Neuronal stem cell (in vitro differentiated cells): ENCODE results near the gene TOP1.

Experiments
- DNase-seq: peaks from one replicate; pipeline ENCODE4 v3.0.0-alpha.2; 2013; ENCODE audit warnings: low spot score
- H2AFZ ChIP-seq: one replicate; pipeline ENCODE4 v1.6.1; 2013; ENCODE audit warnings: mild to moderate bottlenecking, low read length, inconsistent platforms
- H2AK5ac ChIP-seq: 2 replicates; pipeline ENCODE4 v1.6.1; 2013; ENCODE audit warnings: low read depth, mild to moderate bottlenecking, inconsistent platforms, low read length, moderate library complexity, mixed read lengths
- H2BK120ac ChIP-seq: 2 replicates; pipeline ENCODE4 v1.6.1; 2013; ENCODE audit warnings: low read depth, mild to moderate bottlenecking, inconsistent platforms, low read length, moderate library complexity, mixed read lengths
- H2BK12ac ChIP-seq: one replicate; pipeline ENCODE4 v1.6.1; 2013; ENCODE audit warnings: low read length, inconsistent platforms
- H2BK15ac ChIP-seq: 2 replicates; pipeline ENCODE4 v1.6.1; 2013; ENCODE audit warnings: mild to moderate bottlenecking, low read length, inconsistent platforms, mixed read lengths
- H2BK5ac ChIP-seq: one replicate; pipeline ENCODE4 v1.6.1; 2013; ENCODE audit warnings: inconsistent platforms, mild to moderate bottlenecking, low read length, moderate library complexity
- H3K14ac ChIP-seq: one replicate; pipeline ENCODE4 v1.6.1; 2013; ENCODE audit warnings: low read length, inconsistent platforms
- H3K18ac ChIP-seq: 2 replicates; pipeline ENCODE4 v1.6.1; 2013; ENCODE audit warnings: low read length, inconsistent platforms
- H3K23ac ChIP-seq: 2 replicates; pipeline ENCODE4 v1.6.1; 2013; ENCODE audit warnings: low read depth, mild to moderate bottlenecking, mixed read lengths, low read length, inconsistent platforms; ENCODE audit not compliant: poor library complexity
- H3K27ac ChIP-seq: replicated peaks from 3 replicates; pipeline ENCODE4 v1.5.1; 2013; ENCODE audit warnings: low read length, inconsistent platforms
- H3K27me3 ChIP-seq, 3 experiments: 2 replicates each; pipeline ENCODE4 v1.6.1; 2013; ENCODE audit warnings: low read length in 3 of 3, mild to moderate bottlenecking in 2 of 3, inconsistent platforms in 1 of 3, low read depth in 1 of 3, mixed read lengths in 1 of 3, moderate library complexity in 1 of 3; ENCODE audit not compliant: control insufficient read depth in 3 of 3, insufficient read depth in 3 of 3
- H3K36me3 ChIP-seq, 2 donors: replicated peaks in 1 of 2; 2 replicates each; pipeline ENCODE4 v1.6.1; 2013; ENCODE audit warnings: low read length in 2 of 2; ENCODE audit not compliant: control insufficient read depth in 2 of 2, insufficient read depth in 2 of 2
- H3K4ac ChIP-seq: 2 replicates; pipeline ENCODE4 v1.6.1; 2013; ENCODE audit warnings: inconsistent platforms, mild to moderate bottlenecking, low read length, moderate library complexity
- H3K4me1 ChIP-seq, 2 donors: 1 replicate in 1 of 2; 2 replicates in 1 of 2; pipeline ENCODE4 v1.6.1; 2013; ENCODE audit warnings: low read length in 2 of 2, low read depth in 1 of 2; ENCODE audit not compliant: control insufficient read depth in 2 of 2, insufficient read depth in 1 of 2
- H3K4me2 ChIP-seq: one replicate; pipeline ENCODE4 v1.6.1; 2013; ENCODE audit warnings: mild to moderate bottlenecking, low read length, inconsistent platforms; ENCODE audit not compliant: insufficient read depth, poor library complexity, severe bottlenecking
- H3K4me3 ChIP-seq, 2 donors: 2 replicates each; pipeline ENCODE4 v1.5.1; 2013; ENCODE audit warnings: low read length in 2 of 2, mild to moderate bottlenecking in 2 of 2, inconsistent platforms in 1 of 2, moderate library complexity in 1 of 2
- H3K79me1 ChIP-seq: one replicate; pipeline ENCODE4 v1.6.1; 2013; ENCODE audit warnings: low read depth, mild to moderate bottlenecking, inconsistent platforms, low read length, moderate library complexity
- H3K9ac ChIP-seq: one replicate; pipeline ENCODE4 v1.6.1; 2013; ENCODE audit warnings: mild to moderate bottlenecking, low read depth, low read length, inconsistent platforms; ENCODE audit not compliant: poor library complexity
- H3K9me3 ChIP-seq, 2 donors: replicated peaks in 1 of 2; 2 replicates each; pipeline versions ENCODE3 to v1.6.1; 2013; ENCODE audit warnings: low read length in 2 of 2, mild to moderate bottlenecking in 2 of 2, inconsistent platforms in 1 of 2, low read depth in 1 of 2, mixed read lengths in 1 of 2, moderate library complexity in 1 of 2; ENCODE audit not compliant: control insufficient read depth in 2 of 2, insufficient read depth in 1 of 2
- H4K8ac ChIP-seq: one replicate; pipeline ENCODE4 v1.6.1; 2013; ENCODE audit warnings: low read depth, mild to moderate bottlenecking, inconsistent platforms, low read length, moderate library complexity
- H4K91ac ChIP-seq: one replicate; pipeline ENCODE4 v1.6.1; 2013; ENCODE audit warnings: low read length, low read depth, mild to moderate bottlenecking, inconsistent platforms; ENCODE audit not compliant: poor library complexity
- WGBS, 2 donors: extraction: QIAGEN DNeasy Blood & Tissue Kit; methylation state at CpG; one replicate each; pipeline ENCODE4 v1.1.7; 2013; ENCODE audit warnings: missing lambda C conversion rate in 2 of 2, mixed read lengths in 1 of 2; ENCODE audit not compliant: insufficient read length in 2 of 2, insufficient replicate concordance in 1 of 2; ENCODE audit errors: extremely low coverage in 2 of 2; 5-methylcytosine and 5-hydroxymethylcytosine counted together

Gene TOP1

GRCh38 chr20:41054070-41054846 is 25.6 kb downstream of the TOP1 start:
- H3K23ac ChIP-seq, result no peak overlapping the region
- H3K4me2 ChIP-seq, result no peak overlapping the region
- no peak overlapping the region for H4K8ac ChIP-seq
- no peak overlapping the region for H4K91ac ChIP-seq
- H3K14ac ChIP-seq, result no peak overlapping the region
- H3K4ac ChIP-seq, result no peak overlapping the region
- H3K9ac ChIP-seq, result no peak overlapping the region
- H3K4me1 ChIP-seq, result peaks cover 3 to 8% of the 10 kb centered on the region in 2 donors
- H2BK12ac ChIP-seq, result no peak overlapping the region
- H2BK15ac ChIP-seq, result no peak overlapping the region
- no peak for DNase-seq
- no peak overlapping the region for H2AFZ ChIP-seq
- no peak overlapping the region for H2AK5ac ChIP-seq
- no peak overlapping the region for H3K18ac ChIP-seq
- peaks cover 0 to 34% of the 10 kb centered on the region in 2 donors for H3K36me3 ChIP-seq
- H3K79me1 ChIP-seq, result no peaks in the 10 kb centered on the region
- no peak overlapping the region for H2BK5ac ChIP-seq
- H3K27me3 ChIP-seq, result no peaks in the 10 kb centered on the region
- H3K9me3 ChIP-seq, result peaks cover 0 to 5% of the 10 kb centered on the region in 2 donors
- H3K4me3 ChIP-seq, result no peak overlapping the region
- no peak overlapping the region for H2BK120ac ChIP-seq
- no CpG with 5 or more reads among the region's 10 CpGs for WGBS, 2 donors
- H3K27ac ChIP-seq, result no peak overlapping the region

GRCh38 chr20:41054847-41055230 is 26.2 kb downstream of the TOP1 start:
- Histone ChIP-seq H2BK12ac (no peak overlapping the region), H3K23ac (no peak overlapping the region), H3K4me2 (no peak overlapping the region), H3K4me3 (no peak overlapping the region), H3K14ac (no peak overlapping the region), H2AFZ (no peak overlapping the region), H2BK5ac (no peak overlapping the region), H3K4ac (no peak overlapping the region), H3K18ac (no peak overlapping the region), H3K36me3 (peaks cover 0 to 39% of the 10 kb centered on the region in 2 donors), H4K8ac (no peak overlapping the region), H2AK5ac (no peak overlapping the region), H3K79me1 (no peaks in the 10 kb centered on the region), H3K9ac (no peak overlapping the region), H3K4me1 (peaks cover 3 to 5% of the 10 kb centered on the region in 2 donors), H2BK120ac (no peak overlapping the region), H4K91ac (no peak overlapping the region), H3K27me3 (no peaks in the 10 kb centered on the region), H3K9me3 (peaks cover 0 to 5% of the 10 kb centered on the region in 2 donors), H3K27ac (no peak overlapping the region), H2BK15ac (no peak overlapping the region)
- DNase-seq, result no peak
- no CpG with 5 or more reads among the region's 2 CpGs for WGBS, 2 donors

- Histone ChIP-seq H3K4me2 (no peak overlapping the region), H2AK5ac (no peak overlapping the region), H3K36me3 (peaks cover 0 to 43% of the 10 kb centered on the region in 2 donors), H3K27me3 (no peaks in the 10 kb centered on the region), H3K23ac (no peak overlapping the region), H3K14ac (no peak overlapping the region), H3K18ac (no peak overlapping the region), H2AFZ (no peak overlapping the region), H3K9ac (no peak overlapping the region), H3K4me3 (no peak overlapping the region), H2BK15ac (no peak overlapping the region), H3K4me1 (peaks cover 2 to 5% of the 10 kb centered on the region in 2 donors), H2BK120ac (no peak overlapping the region), H3K9me3 (peaks cover 0 to 5% of the 10 kb centered on the region in 2 donors), H3K4ac (no peak overlapping the region), H2BK5ac (no peak overlapping the region), H2BK12ac (no peak overlapping the region), H4K8ac (no peak overlapping the region), H4K91ac (no peak overlapping the region), H3K79me1 (no peaks in the 10 kb centered on the region), H3K27ac (no peak overlapping the region)
- DNase-seq, result no peak
- no CpG with 5 or more reads among the region's 1 CpG for WGBS, 2 donors
These were observed 27.1 kb downstream of the TOP1 start for GRCh38 chr20:41055679-41056078.

- H2BK5ac ChIP-seq, result no peak overlapping the region
- H4K91ac ChIP-seq, result no peak overlapping the region
- no peak overlapping the region for H3K18ac ChIP-seq
- H2AK5ac ChIP-seq, result no peak overlapping the region
- no peak overlapping the region for H2AFZ ChIP-seq
- H2BK15ac ChIP-seq, result no peak overlapping the region
- no peaks in the 10 kb centered on the region for H3K79me1 ChIP-seq
- H4K8ac ChIP-seq, result no peak overlapping the region
- DNase-seq, result no peak
- no peak overlapping the region for H2BK12ac ChIP-seq
- H3K27ac ChIP-seq, result no peak overlapping the region
- H3K14ac ChIP-seq, result no peak overlapping the region
- WGBS, 2 donors, result no CpG with 5 or more reads among the region's 3 CpGs
- H3K4ac ChIP-seq, result no peak overlapping the region
- no peaks in the 10 kb centered on the region for H3K27me3 ChIP-seq
- H3K9me3 ChIP-seq, result peaks cover 0 to 11% of the 10 kb centered on the region in 2 donors
- H3K4me1 ChIP-seq, result peaks cover 2 to 3% of the 10 kb centered on the region in 2 donors
- no peak overlapping the region for H2BK120ac ChIP-seq
- H3K9ac ChIP-seq, result no peak overlapping the region
- no peak overlapping the region for H3K4me3 ChIP-seq
- H3K23ac ChIP-seq, result no peak overlapping the region
- H3K36me3 ChIP-seq, result peaks cover 5 to 67% of the 10 kb centered on the region in 2 donors
- no peak overlapping the region for H3K4me2 ChIP-seq
These were observed 29.5 kb downstream of the TOP1 start for GRCh38 chr20:41057999-41058673.
